Lower leg skin (tissue), 3 donors: Measurements from ENCODE around the gene SNAP23.

Experiments
- CTCF ChIP-seq, 3 donors: fragments of 450-650 bp; IDR thresholded peaks; one replicate each; pipeline ENCODE4 v1.5.1; 2016; ENCODE audit warnings: antibody characterized with exemption in 3 of 3, mild to moderate bottlenecking in 3 of 3, moderate library complexity in 2 of 3
- POLR2A ChIP-seq, 2 donors: fragments of 450-650 bp; IDR thresholded peaks; one replicate each; pipeline ENCODE4 v1.6.1; 2016 to 2017; ENCODE audit warnings: antibody characterized with exemption in 2 of 2, mild to moderate bottlenecking in 1 of 2, moderate library complexity in 1 of 2

- TF ChIP-seq CTCF (IDR thresholded peaks at IDR 0.05): no peak
- no peak for TF ChIP-seq POLR2A (IDR thresholded peaks at IDR 0.05)
Observed at GRCh38 chr15:42553554-42553953, 58.1 kb downstream of the SNAP23 start.
